ENCODE data around the gene CNOT6.

DNA sequence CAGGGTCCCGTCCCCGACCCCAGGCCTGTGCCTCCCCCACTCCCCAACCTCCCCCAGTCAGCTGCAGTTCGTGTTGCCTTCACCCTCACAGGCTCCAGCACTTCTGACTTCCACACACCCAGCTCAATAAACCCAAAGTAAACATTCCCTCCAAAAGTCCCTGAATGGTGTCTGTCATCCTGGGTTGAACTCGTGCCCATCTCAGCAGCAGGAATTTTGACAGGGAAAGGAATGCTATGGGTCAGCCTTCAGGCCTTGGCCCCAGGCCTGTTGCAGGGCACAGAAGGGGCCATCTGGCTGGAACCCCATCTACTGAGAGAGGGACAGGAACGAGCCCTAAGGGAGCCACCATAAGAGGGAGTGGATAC lies 29.6 kb upstream of the CNOT6 start:
- TF ChIP-seq, protein P1, sequence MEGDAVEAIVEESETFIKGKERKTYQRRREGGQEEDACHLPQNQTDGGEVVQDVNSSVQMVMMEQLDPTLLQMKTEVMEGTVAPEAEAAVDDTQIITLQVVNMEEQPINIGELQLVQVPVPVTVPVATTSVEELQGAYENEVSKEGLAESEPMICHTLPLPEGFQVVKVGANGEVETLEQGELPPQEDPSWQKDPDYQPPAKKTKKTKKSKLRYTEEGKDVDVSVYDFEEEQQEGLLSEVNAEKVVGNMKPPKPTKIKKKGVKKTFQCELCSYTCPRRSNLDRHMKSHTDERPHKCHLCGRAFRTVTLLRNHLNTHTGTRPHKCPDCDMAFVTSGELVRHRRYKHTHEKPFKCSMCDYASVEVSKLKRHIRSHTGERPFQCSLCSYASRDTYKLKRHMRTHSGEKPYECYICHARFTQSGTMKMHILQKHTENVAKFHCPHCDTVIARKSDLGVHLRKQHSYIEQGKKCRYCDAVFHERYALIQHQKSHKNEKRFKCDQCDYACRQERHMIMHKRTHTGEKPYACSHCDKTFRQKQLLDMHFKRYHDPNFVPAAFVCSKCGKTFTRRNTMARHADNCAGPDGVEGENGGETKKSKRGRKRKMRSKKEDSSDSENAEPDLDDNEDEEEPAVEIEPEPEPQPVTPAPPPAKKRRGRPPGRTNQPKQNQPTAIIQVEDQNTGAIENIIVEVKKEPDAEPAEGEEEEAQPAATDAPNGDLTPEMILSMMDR (conservative IDR thresholded peaks at IDR 0.05; ENCODE audit: low read depth, low read length): no peak
- no peak for TF ChIP-seq EZH2phosphoT487 (IDR thresholded peaks at IDR 0.05; ENCODE audit: borderline replicate concordance, low read length)

All from PC-3 (cell line).